HPDE6-E6E7 (cell line): Measurements from ENCODE around the gene OGT.
A peak's percentile ranks its signal among the peaks of the same experiment; 100 is the strongest.

Experiments
- DNase-seq: peaks from one replicate; pipeline ENCODE4 v3.0.0; 2011; ENCODE audit warnings: missing footprints; ENCODE audit errors: extremely low spot score

The OGT gene

DNA sequence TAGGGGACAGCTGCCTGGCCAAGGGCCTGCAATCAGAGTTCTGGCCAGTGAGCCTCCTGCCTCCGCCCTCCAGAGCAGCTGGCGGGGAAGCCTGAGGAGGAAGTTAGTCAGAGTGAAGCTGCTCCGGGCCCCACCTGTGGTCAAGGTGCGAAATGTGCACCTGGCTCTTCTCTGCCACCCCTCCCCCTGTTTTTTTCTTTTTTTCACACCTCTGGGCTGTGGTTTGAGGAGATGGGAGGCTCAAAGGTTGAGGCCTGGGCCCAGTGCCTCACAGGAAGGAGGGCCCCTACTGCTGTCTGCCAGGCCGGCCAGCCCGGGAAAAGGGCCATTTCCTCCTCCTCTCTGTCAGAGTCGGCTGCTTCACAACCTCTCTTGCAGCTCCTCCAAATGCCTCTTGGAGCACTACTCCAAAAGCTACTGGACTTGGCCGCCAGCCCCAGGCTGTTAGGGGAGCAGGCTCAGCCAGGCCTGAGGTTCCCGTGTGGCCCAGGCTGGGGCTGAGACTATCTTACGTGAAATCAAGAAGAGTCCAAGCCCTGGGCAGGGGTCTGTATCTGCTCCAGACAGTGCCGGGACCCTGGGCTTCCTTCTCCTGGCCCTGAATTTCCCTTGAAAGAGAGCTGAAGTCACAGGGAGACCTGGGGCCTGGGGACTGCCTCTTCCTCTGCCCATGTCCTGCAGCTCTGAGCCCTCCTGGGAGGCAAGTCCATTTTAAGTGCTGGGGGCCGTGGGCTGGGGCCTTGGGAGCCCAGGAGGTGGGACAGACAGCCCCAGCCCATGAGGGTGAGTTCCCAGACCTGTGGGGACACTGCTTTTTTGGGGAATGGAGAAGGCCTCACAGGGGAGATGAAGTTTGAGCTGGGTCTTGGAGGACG, 89.9 kb downstream of the OGT start:
- peak; percentile 52 for DNase-seq

DNA sequence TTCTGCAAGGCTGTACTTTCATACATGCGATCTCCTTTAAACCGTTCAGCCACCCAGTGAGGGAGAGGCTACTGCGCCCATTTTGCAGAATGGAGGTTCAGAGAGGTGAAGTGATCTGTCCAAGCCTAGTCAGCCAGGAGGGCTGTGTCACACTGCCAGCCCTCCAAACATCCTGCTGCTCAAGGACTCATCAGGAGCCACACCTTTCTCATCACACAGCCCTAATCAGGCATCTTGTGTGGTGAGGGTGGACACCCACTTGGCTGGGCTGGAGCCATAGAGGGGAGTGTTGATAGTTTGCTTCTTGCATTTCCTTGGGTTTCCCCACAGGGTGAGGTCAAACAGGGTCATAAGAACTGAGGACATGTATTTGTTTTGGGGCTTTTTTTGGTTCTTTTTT, 90.8 kb downstream of the OGT start:
- no peak for DNase-seq

- DNase-seq = no peak
Measured at GRCh38 chrX:71625471-71625870, 92.6 kb downstream of the OGT start.
